Activated CD8-positive, alpha-beta T cell treated with anti-CD3 and anti-CD28 coated beads, Interleukin-2, amount 10 ng/mL, durations not matched to agents 7 days and 5 days (primary cell): ENCODE data around the gene GPR176. TPM values are rescaled to one million over a fixed set of nuclear protein-coding genes. Genes with fewer than 3 reads are reported as not detected.

ENCODE experiments used
- ATAC-seq: fragments of 150-1000 bp; cut with Tn5 transposase; one replicate; pipeline ENCODE4 v1.10.0; 2021; ENCODE audit warnings: moderate library complexity
- CTCF ChIA-PET: fragments of 350-600 bp; sonication (Branson Sonifier 250); formaldehyde crosslinking; loops from one replicate; lab custom pipeline; 2021; ENCODE audit warnings: antibody characterized with exemption; lab: Charles Lee
- POLR2A ChIA-PET: fragments of 350-600 bp; sonication (Branson Sonifier 250); formaldehyde crosslinking; loops from one replicate; lab custom pipeline; 2021; ENCODE audit warnings: antibody characterized with exemption; lab: Charles Lee
- DNase-seq: peaks from one replicate; pipeline ENCODE4 v3.0.0-alpha.2; 2020
- H3K27ac Mint-ChIP-seq: one replicate; pipeline ENCODE4 v1.8.0; 2021; ENCODE audit warnings: mild to moderate bottlenecking, mixed read lengths
- H3K27me3 Mint-ChIP-seq: one replicate; pipeline ENCODE4 v1.8.0; 2021; ENCODE audit warnings: low read depth, mixed read lengths
- H3K36me3 Mint-ChIP-seq: one replicate; pipeline ENCODE4 v1.8.0; 2021; ENCODE audit warnings: low read depth, mixed read lengths
- H3K4me1 Mint-ChIP-seq: one replicate; pipeline ENCODE4 v1.8.0; 2021; ENCODE audit warnings: low read depth, mixed read lengths
- H3K4me3 Mint-ChIP-seq: one replicate; pipeline ENCODE4 v1.8.0; 2021; ENCODE audit warnings: mild to moderate bottlenecking, mixed read lengths
- H3K9me3 Mint-ChIP-seq: one replicate; pipeline ENCODE4 v1.8.0; 2022; ENCODE audit warnings: mixed read lengths; ENCODE audit not compliant: insufficient read depth
- total RNA-seq, 2 experiments: library from RNA; stranded (reverse); gene quantifications; one replicate each; pipeline ENCODE4 v1.2.3, GENCODE V29; 2021

The GPR176 gene
- total RNA-seq, 2 experiments from 2014 or later = not detected

DNA sequence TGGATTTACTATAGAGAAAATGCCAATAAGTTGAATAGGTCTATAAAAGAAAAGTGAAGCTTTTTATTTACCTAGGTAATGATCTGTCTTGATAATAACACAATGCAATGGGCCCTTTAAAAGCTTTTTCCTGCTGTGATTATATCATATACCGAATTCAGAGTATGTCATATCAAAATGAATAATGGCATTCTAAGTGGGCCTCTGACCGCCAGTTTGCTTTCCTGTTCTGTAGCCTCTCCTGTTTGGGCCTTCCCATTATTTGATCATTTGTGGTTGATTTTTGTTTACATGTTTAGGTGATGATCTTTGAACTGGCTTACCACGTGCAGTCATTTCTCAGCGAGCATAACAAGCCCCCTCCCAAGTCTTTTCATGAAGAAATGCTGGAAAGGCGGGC, 28.8 kb upstream of the GPR176 start:
- H3K36me3 Mint-ChIP-seq = peaks cover 47% of the 10 kb centered on the region
- ChIA-PET CTCF (interaction anchor here (1.4 to 2.2 kb wide), 2 partner anchors 13 to 31 kb away, joined by 4 to 7 read pairs; no protein-coding TSS in a partner anchor), POLR2A (no interaction called here)
- ATAC-seq (no peak), DNase-seq (no peak)
- H3K9me3 Mint-ChIP-seq = no peaks in the 10 kb centered on the region
- no peak overlapping the region for H3K27ac Mint-ChIP-seq
- no peaks in the 10 kb centered on the region for H3K27me3 Mint-ChIP-seq
- peaks cover 27% of the 10 kb centered on the region for H3K4me1 Mint-ChIP-seq
- no peak overlapping the region for H3K4me3 Mint-ChIP-seq

GRCh38 chr15:39947401-39948197, 27.5 kb upstream of the GPR176 start:
- Mint-ChIP-seq H3K4me1 (peaks cover 27% of the 10 kb centered on the region), H3K36me3 (peaks cover 49% of the 10 kb centered on the region), H3K9me3 (no peaks in the 10 kb centered on the region), H3K27me3 (no peaks in the 10 kb centered on the region), H3K4me3 (peak overlapping the region; percentile 24), H3K27ac (peak overlapping the region; percentile 90)
- no peak for DNase-seq
- POLR2A ChIA-PET = interaction anchor here (0.8 kb wide), 1 partner anchor 13 kb away, joined by 3 read pairs; no protein-coding TSS in a partner anchor
- ATAC-seq = peak; percentile 78
- CTCF ChIA-PET = interaction anchor here (0.8 to 2.2 kb wide), 4 partner anchors 12 to 81 kb away, joined by 3 to 7 read pairs (median 4); no protein-coding TSS in a partner anchor

DNA sequence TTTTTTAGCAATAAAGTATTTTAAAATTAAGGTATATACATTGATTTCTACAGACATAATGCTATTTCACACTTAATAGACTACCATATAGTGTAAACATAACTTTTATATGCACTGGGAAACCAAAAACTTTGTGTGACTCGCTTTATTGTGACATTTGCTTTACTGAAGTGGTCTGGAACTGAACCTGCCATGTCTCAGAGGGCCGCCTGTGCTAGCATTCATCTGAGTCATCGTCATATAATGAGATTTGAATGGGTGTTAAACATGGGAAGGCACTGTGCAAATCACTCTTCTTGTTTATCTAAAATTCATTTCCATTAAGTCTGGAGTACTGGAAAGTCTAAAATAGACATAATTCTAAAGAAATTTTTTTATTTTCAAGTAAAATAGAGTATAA, 26.8 kb upstream of the GPR176 start:
- no peak overlapping the region for H3K4me3 Mint-ChIP-seq
- peaks cover 27% of the 10 kb centered on the region for H3K4me1 Mint-ChIP-seq
- H3K27me3 Mint-ChIP-seq = no peaks in the 10 kb centered on the region
- H3K9me3 Mint-ChIP-seq = no peaks in the 10 kb centered on the region
- ChIA-PET POLR2A (no interaction called here), CTCF (interaction anchor here (2.2 kb wide), 1 partner anchor 12 kb away, joined by 7 read pairs; no protein-coding TSS in a partner anchor)
- no peak overlapping the region for H3K27ac Mint-ChIP-seq
- ATAC-seq (no peak), DNase-seq (no peak)
- peaks cover 52% of the 10 kb centered on the region for H3K36me3 Mint-ChIP-seq

GRCh38 chr15:39944726-39945125, 24.7 kb upstream of the GPR176 start:
- peaks cover 27% of the 10 kb centered on the region for H3K4me1 Mint-ChIP-seq
- no peak for DNase-seq
- H3K4me3 Mint-ChIP-seq = no peak overlapping the region
- ATAC-seq = no peak
- no peak overlapping the region for H3K27ac Mint-ChIP-seq
- no peaks in the 10 kb centered on the region for H3K9me3 Mint-ChIP-seq
- no peaks in the 10 kb centered on the region for H3K27me3 Mint-ChIP-seq
- peaks cover 56% of the 10 kb centered on the region for H3K36me3 Mint-ChIP-seq
- ChIA-PET POLR2A (interaction anchor here (0.6 kb wide), 1 partner anchor 11 kb away, joined by 4 read pairs; the partner anchor contains the start of gene EIF2AK4), CTCF (no interaction called here)

DNA sequence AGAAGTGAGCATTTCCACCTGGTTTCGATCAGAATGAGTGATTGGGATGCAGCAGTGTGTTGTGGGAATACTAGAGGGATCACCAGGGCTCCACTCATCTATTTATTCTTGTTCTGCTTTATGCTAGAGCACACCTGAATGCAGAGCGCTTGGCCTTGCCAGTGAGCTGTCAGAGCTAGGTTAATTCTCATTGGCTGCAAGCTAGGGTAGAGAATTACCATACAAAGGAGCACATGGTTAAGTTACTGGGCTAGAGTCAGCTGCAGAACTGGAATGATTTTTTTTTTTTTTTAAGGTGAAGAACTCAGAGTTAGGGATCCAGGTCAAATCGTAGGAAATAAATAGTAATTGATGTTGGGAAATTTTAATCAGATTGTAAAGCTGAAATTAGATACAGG, 22.7 kb upstream of the GPR176 start:
- DNase-seq = no peak
- ATAC-seq = no peak
- Mint-ChIP-seq H3K27ac (no peak overlapping the region), H3K36me3 (peaks cover 60% of the 10 kb centered on the region), H3K27me3 (no peaks in the 10 kb centered on the region), H3K9me3 (no peaks in the 10 kb centered on the region), H3K4me1 (peaks cover 21% of the 10 kb centered on the region), H3K4me3 (no peak overlapping the region)
- POLR2A ChIA-PET = no interaction called here
- CTCF ChIA-PET = interaction anchor here (1.0 kb wide), 1 partner anchor 274 kb away, joined by 3 read pairs; no protein-coding TSS in a partner anchor

DNA sequence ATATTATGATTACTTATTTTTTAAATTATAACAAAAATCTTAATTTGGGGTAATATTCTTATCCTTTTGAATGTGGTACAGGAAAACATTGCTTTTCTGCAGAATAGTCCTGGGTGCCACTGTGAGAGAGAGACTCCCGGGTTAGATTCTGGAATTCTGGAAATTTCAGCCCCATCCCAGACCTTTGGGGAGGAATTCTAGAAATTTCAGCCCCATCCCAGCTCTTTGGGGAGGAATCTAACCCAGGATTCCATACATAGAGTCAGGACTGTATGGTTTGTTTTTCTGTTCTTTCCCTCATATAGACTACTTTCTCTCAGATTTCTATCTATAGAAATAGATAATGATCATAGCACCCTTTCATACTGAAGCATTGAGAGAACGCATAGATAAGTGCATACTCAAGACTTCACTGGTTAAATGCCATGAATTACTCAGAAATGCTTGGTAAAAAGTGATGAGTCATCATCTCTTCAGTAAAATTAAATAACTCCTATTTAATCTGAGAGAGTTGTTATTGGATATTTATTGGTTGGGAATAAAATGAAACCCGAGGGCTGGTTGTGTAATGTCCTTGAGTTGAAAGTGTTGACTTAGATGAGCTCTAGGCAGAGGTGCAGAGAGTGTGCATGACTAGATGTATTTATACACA, 22.2 kb upstream of the GPR176 start:
- Mint-ChIP-seq H3K36me3 (peaks cover 62% of the 10 kb centered on the region), H3K4me1 (peaks cover 18% of the 10 kb centered on the region), H3K27ac (no peak overlapping the region), H3K9me3 (no peaks in the 10 kb centered on the region), H3K27me3 (no peaks in the 10 kb centered on the region), H3K4me3 (no peak overlapping the region)
- ATAC-seq = no peak
- ChIA-PET CTCF (interaction anchor here (1.0 kb wide), 1 partner anchor 275 kb away, joined by 3 read pairs; no protein-coding TSS in a partner anchor), POLR2A (no interaction called here)
- DNase-seq = no peak

DNA sequence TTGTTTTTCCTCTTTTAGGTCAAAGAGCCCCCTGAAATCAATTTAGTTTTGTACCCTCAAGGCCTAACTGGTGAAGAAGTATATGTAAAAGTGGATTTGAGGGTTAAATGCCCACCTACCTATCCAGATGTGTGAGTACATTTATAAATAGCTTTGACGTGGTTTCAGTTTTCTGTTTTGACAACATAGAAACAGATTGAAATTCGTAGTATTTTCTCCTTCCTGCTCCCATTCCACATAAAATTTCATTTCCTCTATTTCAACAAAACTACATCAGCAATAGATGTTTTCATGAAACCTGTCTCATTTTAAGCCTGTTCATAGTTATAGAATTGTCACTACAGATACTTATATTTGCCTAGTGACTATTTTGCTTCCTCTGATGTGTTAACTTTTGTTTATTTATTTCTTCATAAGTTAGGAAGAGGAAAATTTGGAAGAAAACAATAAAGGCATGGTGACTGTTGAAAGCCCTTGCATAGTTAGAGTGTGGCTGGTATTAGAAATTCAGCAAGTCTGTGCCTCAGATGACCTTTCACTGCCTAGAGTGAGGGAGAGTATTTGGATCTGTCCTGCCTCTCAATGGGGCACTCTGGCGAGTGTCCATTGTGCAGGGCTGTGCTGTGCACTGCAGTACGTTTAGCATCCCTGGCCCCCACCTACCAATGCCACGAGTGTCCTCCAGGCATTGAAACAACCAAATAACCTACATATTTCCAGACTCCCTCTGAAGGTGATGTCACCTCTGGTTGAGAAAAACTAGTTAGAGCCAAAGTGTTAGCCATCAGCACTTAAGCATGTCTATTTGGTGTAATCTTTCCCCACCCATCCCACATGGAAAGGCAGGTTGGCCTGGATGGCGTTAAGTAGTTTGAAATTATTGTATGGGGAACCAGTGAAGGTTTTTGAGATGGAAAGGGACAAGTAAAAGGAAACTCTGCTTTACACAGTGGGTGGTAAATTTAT, 19.7 kb upstream of the GPR176 start:
- no peaks in the 10 kb centered on the region for H3K27me3 Mint-ChIP-seq
- CTCF ChIA-PET = no interaction called here
- POLR2A ChIA-PET = no interaction called here
- DNase-seq (no peak), ATAC-seq (no peak)
- no peaks in the 10 kb centered on the region for H3K9me3 Mint-ChIP-seq
- H3K4me1 Mint-ChIP-seq = peaks cover 25% of the 10 kb centered on the region
- peaks cover 55% of the 10 kb centered on the region for H3K36me3 Mint-ChIP-seq
- no peak overlapping the region for H3K4me3 Mint-ChIP-seq
- no peak overlapping the region for H3K27ac Mint-ChIP-seq

- ChIA-PET CTCF (no interaction called here), POLR2A (interaction anchor here (0.7 kb wide), 1 partner anchor 1926 kb away, joined by 3 read pairs; no protein-coding TSS in a partner anchor)
- H3K4me1 Mint-ChIP-seq = peaks cover 39% of the 10 kb centered on the region
- no peaks in the 10 kb centered on the region for H3K9me3 Mint-ChIP-seq
- H3K4me3 Mint-ChIP-seq = no peak overlapping the region
- H3K27me3 Mint-ChIP-seq = peaks cover 1% of the 10 kb centered on the region
- ATAC-seq = no peak
- H3K36me3 Mint-ChIP-seq = peaks cover 41% of the 10 kb centered on the region
- no peak for DNase-seq
- H3K27ac Mint-ChIP-seq = no peak overlapping the region
These were observed 17.6 kb upstream of the GPR176 start for GRCh38 chr15:39937696-39938095.

GRCh38 chr15:39936681-39937080, 16.6 kb upstream of the GPR176 start:
- H3K9me3 Mint-ChIP-seq = no peaks in the 10 kb centered on the region
- H3K27me3 Mint-ChIP-seq = peaks cover 4% of the 10 kb centered on the region
- no peak for DNase-seq
- ChIA-PET CTCF (no interaction called here), POLR2A (no interaction called here)
- no peak for ATAC-seq
- no peak overlapping the region for H3K27ac Mint-ChIP-seq
- H3K4me1 Mint-ChIP-seq = peaks cover 41% of the 10 kb centered on the region
- no peak overlapping the region for H3K4me3 Mint-ChIP-seq
- H3K36me3 Mint-ChIP-seq = peaks cover 35% of the 10 kb centered on the region

- Mint-ChIP-seq H3K36me3 (peaks cover 32% of the 10 kb centered on the region), H3K9me3 (no peaks in the 10 kb centered on the region), H3K27ac (no peak overlapping the region), H3K4me3 (no peak overlapping the region), H3K27me3 (peaks cover 6% of the 10 kb centered on the region), H3K4me1 (peaks cover 41% of the 10 kb centered on the region)
- no peak for DNase-seq
- ATAC-seq = no peak
- POLR2A ChIA-PET = no interaction called here
- CTCF ChIA-PET = interaction anchor here (1.2 to 1.5 kb wide), 2 partner anchors 12 to 343 kb away, joined by 3 to 7 read pairs; no protein-coding TSS in a partner anchor
These were observed 16.1 kb upstream of the GPR176 start for GRCh38 chr15:39936187-39936586.

GRCh38 chr15:39935241-39935640, 15.2 kb upstream of the GPR176 start:
- no peak for ATAC-seq
- no peak overlapping the region for H3K27ac Mint-ChIP-seq
- POLR2A ChIA-PET = interaction anchor here (0.6 kb wide), 1 partner anchor 208 kb away, joined by 3 read pairs; no protein-coding TSS in a partner anchor

More at GRCh38 chr15:39935241-39935640, 15.2 kb upstream of the GPR176 start:
- Mint-ChIP-seq H3K36me3 (peaks cover 28% of the 10 kb centered on the region), H3K9me3 (no peaks in the 10 kb centered on the region), H3K4me3 (peak overlapping the region; percentile 85), H3K27me3 (peaks cover 8% of the 10 kb centered on the region), H3K4me1 (peaks cover 41% of the 10 kb centered on the region)
- CTCF ChIA-PET = interaction anchor here (1.2 to 1.6 kb wide), 3 partner anchors 13 to 344 kb away, joined by 3 to 7 read pairs (median 3); no protein-coding TSS in a partner anchor
- no peak for DNase-seq
